Pancreas (tissue), 10 donors: ENCODE measurements around the gene CD300A. TPM values are rescaled to one million over a fixed set of nuclear protein-coding genes. Genes with fewer than 3 reads are reported as not detected.

Experiments
- ATAC-seq, 4 donors: fragments of 200-7000 bp; cut with Tn5 transposase; one replicate each; pipeline versions ENCODE4 v1.8.0 to v1.9.1; 2020; ENCODE audit warnings: mild to moderate bottlenecking in 4 of 4, moderate library complexity in 4 of 4
- DNase-seq, 6 donors: peaks; one replicate each; pipeline ENCODE4 v3.0.0-alpha.2; 2020
- FAIRE-seq: peaks from 2 replicates; lab custom pipeline; 2012; peaks lifted over from hg19 to GRCh38; lab: Jason Lieb, UNC
- H3K27ac ChIP-seq, 4 donors: fragments of 200-600 bp; sonication (generic); 1 replicate in 3 of 4; 2 replicates in 1 of 4; pipeline versions ENCODE4 v1.5.0 to v1.8.0; 2020
- H3K27me3 ChIP-seq, 4 donors: fragments of 200-600 bp; one replicate each; pipeline ENCODE4 v1.8.0; 2021
- H3K36me3 ChIP-seq, 3 donors: fragments of 200-600 bp; sonication (generic) in 1 of 3; one replicate each; pipeline versions ENCODE4 v1.5.0 to v1.8.0; 2020 to 2021
- H3K4me1 ChIP-seq, 3 donors: fragments of 200-600 bp; one replicate each; pipeline ENCODE4 v1.8.0; 2021
- H3K4me3 ChIP-seq, 4 donors: fragments of 200-600 bp; sonication (generic) in 2 of 4; one replicate each; pipeline versions ENCODE4 v1.5.0 to v1.8.0; 2020 to 2021
- H3K9me3 ChIP-seq, 4 donors: fragments of 200-600 bp; one replicate each; pipeline ENCODE4 v1.8.0; 2021
- CTCF ChIP-seq, 4 donors: fragments of 200-600 bp; sonication (generic) in 3 of 4; IDR thresholded peaks; one replicate each; pipeline versions ENCODE4 v1.5.0 to v1.8.0; 2021; ENCODE audit warnings: antibody characterized with exemption in 4 of 4
- WGBS, 2 donors: extraction: QIAGEN DNeasy Blood & Tissue Kit; methylation state at CpG; one replicate each; pipeline ENCODE4 v1.1.7; 2013; 5-methylcytosine and 5-hydroxymethylcytosine counted together
- intact Hi-C, 3 donors: fragments of 100-400 bp; cut with DNase I; formaldehyde crosslinking; loops; one replicate each; pipeline versions ENCODE4 v1.11.1 to v1.14.2; 2022
- polyA plus RNA-seq, 2 donors: library from polyadenylated mRNA; stranded (reverse); fragments of 200-250 nt; gene quantifications; one replicate each; pipeline ENCODE4 v1.2.3, GENCODE V29; 2013
- total RNA-seq, 6 donors: library from RNA; stranded (reverse); fragmentation: NEBNext Ultra II Directional in 4 of 6; extraction: Animal tissue kit (Norgen Biotek cat#: 25700) in 4 of 6; gene quantifications; one replicate each; pipeline versions ENCODE4 v1.2.1 to v1.2.4, GENCODE V29; 2021 to 2023
- donor health status: healthy with polysubstance abuse.
- donor health status: DM: no; HTN: no; CAD: no; lungs with moderate emphysema.
- donor health status: DM: no; HTN: no; CAD: no.
- donor health status: control.
- donor health status: control.
- donor health status: Bipolar disorder and iron deficiency.
- donor health status: DM: yes; HTN: yes; CAD: no.
- donor health status: DM: no; HTN: no; CAD: no.
- donor health status: DM: no; HTN: no; CAD: no.
- donor health status: DM: yes; HTN: yes; CAD: no.

CD300A gene
- total and polyA plus RNA-seq, 8 donors: 0.37 to 5.1 (median 1.2) TPM

GRCh38 chr17:74528491-74529199 lies 62.2 kb downstream of the CD300A start:
- Histone ChIP-seq H3K9me3 (no peaks in the 10 kb centered on the region), H3K27ac (no peak overlapping the region), H3K36me3 (no peaks in the 10 kb centered on the region), H3K4me1 (no peaks in the 10 kb centered on the region), H3K4me3 (no peak overlapping the region), H3K27me3 (no peaks in the 10 kb centered on the region)
- peak in 1 of 6 donors; percentile 45 for DNase-seq
- no peak for TF ChIP-seq CTCF (IDR thresholded peaks at IDR 0.05)
- intact Hi-C loops: no loop called here
- 53 to 65% methylated on average over 8 of the region's 8 CpGs for WGBS, 2 donors
- no peak for FAIRE-seq
- ATAC-seq: peak in 2 of 4 donors; percentile 51 to 57

- H3K36me3 ChIP-seq: no peaks in the 10 kb centered on the region
- TF ChIP-seq CTCF (IDR thresholded peaks at IDR 0.05): no peak
- no peak overlapping the region for H3K27ac ChIP-seq
- H3K4me1 ChIP-seq: no peaks in the 10 kb centered on the region
- DNase-seq (peak in 1 of 6 donors; percentile 31), ATAC-seq (no peak), FAIRE-seq (no peak)
- no peak overlapping the region for H3K4me3 ChIP-seq
- no peaks in the 10 kb centered on the region for H3K9me3 ChIP-seq
- intact Hi-C loops: no loop called here
- WGBS, 2 donors: 47 to 64% methylated on average over 5 of the region's 5 CpGs
- H3K27me3 ChIP-seq: no peaks in the 10 kb centered on the region
These were observed 62.8 kb downstream of the CD300A start for GRCh38 chr17:74529243-74529642.

GRCh38 chr17:74530831-74531150 lies 64.4 kb downstream of the CD300A start:
- intact Hi-C loops: no loop called here
- Histone ChIP-seq H3K4me1 (no peaks in the 10 kb centered on the region), H3K27me3 (peaks cover 0 to 5% (median 0%) of the 10 kb centered on the region in 4 donors), H3K36me3 (no peaks in the 10 kb centered on the region), H3K4me3 (no peak overlapping the region), H3K27ac (no peak overlapping the region), H3K9me3 (no peaks in the 10 kb centered on the region)
- ATAC-seq: no peak
- TF ChIP-seq CTCF (IDR thresholded peaks at IDR 0.05): no peak
- WGBS, 2 donors: 45 to 70% methylated on average over 5 of the region's 5 CpGs
- peak in 1 of 6 donors; percentile 18 for DNase-seq
- no peak for FAIRE-seq

GRCh38 chr17:74531231-74531761 lies 64.9 kb downstream of the CD300A start, which contains the start of gene CD300LB:
TSS of gene CD300LB (minus strand) at chr17:74531475. CDS start at chr17:74531350, 125 bp downstream.
- 42 to 47% methylated on average over 10 of the region's 10 CpGs for WGBS, 2 donors

More at GRCh38 chr17:74531231-74531761, 64.9 kb downstream of the CD300A start, which contains the start of gene CD300LB:
- no peak for FAIRE-seq
- intact Hi-C loops: no loop called here
- DNase-seq: peak in 2 of 6 donors; percentile 5 to 53
- no peak within 1 kb of the TSS for H3K27ac ChIP-seq
- H3K27me3 ChIP-seq: peaks cover 0 to 6% (median 0%) of the 10 kb centered on the region in 4 donors
- no peaks in the 10 kb centered on the region for H3K4me1 ChIP-seq
- no peaks in the 10 kb centered on the region for H3K9me3 ChIP-seq
- no peak for TF ChIP-seq CTCF (IDR thresholded peaks at IDR 0.05)
- H3K4me3 ChIP-seq: no peak within 1 kb of the TSS
- H3K36me3 ChIP-seq: no peaks in the 10 kb centered on the region
- peak in 2 of 4 donors; percentile 35 to 37 for ATAC-seq
